Stimulated activated CD8-positive, alpha-beta memory T cell treated with anti-CD3 and anti-CD28 coated beads, Interleukin-15, amount 100 ng/mL, for 4 hours (primary cell): ENCODE measurements around the gene LARP4.
"Not testable (repeated sequence)": the region's sequence is repeated elsewhere in the genome, so short reads cannot be mapped to it uniquely, and the experiment has no call there.

Experiments
- DNase-seq, 2 donors: peaks; one replicate each; pipeline ENCODE4 v3.0.0-alpha.2; 2020; ENCODE audit warnings: low read depth in 2 of 2

Gene LARP4

GRCh38 chr12:50400638-50401499 lies at the start of gene LARP4:
Gene LARP4 (plus strand): TSS chr12:50400885. CDS start chr12:50401011, 126 bp downstream.
- peak; percentile 78 to 85 for DNase-seq

DNA sequence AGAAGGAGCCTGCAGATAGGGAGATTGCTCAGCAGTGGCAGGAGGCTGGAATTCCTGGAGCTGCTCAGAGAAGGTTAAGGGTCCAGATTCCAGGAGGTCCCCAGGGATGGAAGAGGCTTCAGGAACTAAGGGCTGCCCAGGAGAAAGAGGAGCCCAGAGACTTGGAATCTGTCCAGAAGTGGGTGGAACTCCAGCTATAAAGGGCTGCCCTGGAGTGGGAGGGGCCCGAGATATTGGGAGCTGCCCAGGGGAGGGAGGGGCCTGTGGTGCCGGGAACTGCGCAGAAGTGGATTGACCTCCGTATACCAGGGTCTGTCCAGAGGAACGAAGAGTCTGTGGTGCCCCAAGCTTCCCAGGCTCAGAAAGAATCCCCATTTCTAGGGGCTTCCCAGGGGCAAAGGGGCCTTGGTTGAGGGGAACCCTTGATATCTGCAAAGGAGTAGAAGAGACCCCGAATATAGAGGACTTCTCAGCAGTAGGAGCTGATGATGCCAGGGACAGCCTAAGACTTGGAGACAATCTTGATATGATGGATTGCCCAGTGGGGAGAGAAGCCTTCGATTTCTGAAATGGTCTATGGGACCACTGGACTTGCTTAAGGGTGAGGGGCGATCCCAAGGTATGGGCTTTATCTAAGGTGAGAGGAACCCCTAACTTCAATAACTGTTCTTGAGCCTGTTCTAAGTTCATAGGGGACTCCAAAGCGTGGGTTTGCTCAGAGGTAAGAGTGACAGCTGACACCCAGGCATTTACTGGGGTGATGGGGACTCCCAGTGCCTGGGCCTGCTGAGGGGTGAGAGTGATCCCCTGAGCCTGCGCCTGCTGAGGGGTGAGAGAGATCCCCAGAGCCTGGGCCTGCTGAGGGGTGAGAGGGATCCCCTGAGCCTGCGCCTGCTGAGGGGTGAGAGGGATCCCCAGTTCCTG lies 49.3 kb upstream of the LARP4 start:
- DNase-seq: no peak

- no peak for DNase-seq
Measured at GRCh38 chr12:50353404-50353803, 47.3 kb upstream of the LARP4 start.

DNA sequence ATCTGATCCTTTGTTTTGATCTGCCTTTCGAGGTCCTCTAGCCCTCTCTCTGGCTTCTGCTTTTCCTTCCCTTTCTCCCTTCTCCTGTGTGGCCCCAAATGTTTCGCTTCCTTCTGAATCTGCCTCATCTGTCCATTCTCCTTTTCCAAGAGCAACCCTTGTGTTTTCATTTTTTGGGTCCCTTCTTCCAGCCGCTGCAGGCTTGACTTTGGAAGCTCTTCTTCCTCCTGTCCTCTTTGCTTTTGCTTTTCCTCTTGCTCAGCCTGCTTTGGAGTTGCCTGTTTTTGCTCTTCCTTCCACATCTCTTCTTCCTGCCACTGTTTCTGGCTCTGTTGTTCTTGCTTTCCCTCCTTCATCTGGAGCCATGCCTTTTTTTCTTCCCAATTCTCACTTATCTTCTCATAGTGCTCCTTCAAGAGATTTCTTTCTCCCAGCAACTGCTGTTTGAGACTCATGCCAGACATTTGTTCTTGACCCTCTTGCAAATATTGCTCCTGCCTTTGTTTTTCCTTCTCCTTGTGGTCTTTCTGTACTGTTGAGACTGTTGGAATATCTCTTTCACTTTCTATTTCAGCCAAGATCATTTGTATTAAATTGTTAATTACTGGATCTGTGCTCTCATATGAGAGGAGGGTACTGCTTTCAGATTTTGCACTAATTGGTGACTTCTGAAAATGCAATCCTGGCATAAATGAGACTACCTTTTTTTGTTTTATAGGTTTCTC lies 46.7 kb upstream of the LARP4 start:
- DNase-seq: no peak

DNA sequence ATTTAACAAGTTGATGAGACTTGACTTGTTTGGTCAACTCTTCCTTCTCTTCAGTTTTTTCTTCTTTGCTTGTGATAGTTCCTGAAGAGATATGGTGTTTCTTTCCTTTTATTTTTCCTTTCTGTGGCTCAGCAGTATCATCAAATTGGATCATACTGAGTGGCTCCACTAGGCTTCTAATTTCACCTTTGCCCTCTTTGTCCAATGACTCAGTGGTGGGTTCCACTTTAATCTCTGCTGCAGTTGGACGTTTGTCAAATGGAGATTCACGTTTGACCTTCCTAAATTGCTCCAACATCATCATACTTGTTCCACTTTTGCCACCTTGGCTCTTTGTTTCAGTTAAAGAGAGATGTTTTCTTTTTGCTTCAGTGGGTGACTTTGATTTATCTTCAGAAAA lies 45.8 kb upstream of the LARP4 start:
- DNase-seq: no peak

DNA sequence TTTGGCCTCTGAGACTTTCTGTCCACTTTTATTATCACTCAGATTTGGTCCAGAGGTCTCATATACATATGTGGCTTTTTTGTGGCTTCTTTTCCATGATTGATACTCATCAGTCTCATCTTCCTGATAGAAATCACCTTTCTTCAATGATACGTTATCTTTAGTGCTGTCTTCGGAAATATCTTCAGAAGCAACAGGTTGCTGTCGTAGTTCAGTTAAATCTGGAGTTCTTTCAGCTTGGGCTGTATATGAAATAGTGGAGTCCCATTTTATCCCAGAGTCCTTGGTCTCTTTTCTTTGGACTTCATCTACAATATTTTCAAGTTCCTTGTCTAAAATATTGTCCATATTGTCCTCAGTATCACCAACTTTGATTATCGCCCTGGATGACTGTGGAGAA lies 45.3 kb upstream of the LARP4 start:
- no peak for DNase-seq

- DNase-seq: no peak
Measured at GRCh38 chr12:50362671-50363070, 38.0 kb upstream of the LARP4 start.

DNA sequence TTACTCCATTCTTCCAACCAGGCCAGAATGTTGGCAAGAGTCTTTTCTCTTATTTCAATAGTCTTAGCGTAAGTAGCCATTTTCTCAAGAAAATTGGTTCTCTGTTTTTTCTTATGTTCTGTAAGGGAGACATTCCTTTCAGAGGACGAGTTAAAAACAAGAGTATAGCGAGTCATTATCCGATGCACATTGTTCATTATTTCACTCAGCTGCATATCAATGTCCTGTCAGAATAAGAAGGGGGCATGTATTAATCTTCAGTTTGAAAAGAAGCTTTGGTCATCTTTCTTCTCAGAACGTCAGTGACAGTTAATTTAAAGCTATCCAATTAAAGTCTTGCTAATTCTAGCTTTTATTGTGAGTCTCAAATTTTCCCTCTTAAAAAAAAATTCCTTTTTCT lies 37.5 kb upstream of the LARP4 start:
- DNase-seq: no peak

- no peak for DNase-seq
Measured at GRCh38 chr12:50365709-50366406, 34.8 kb upstream of the LARP4 start.

GRCh38 chr12:50370672-50371071 lies 30.0 kb upstream of the LARP4 start:
- not testable (repeated sequence) for DNase-seq

DNA sequence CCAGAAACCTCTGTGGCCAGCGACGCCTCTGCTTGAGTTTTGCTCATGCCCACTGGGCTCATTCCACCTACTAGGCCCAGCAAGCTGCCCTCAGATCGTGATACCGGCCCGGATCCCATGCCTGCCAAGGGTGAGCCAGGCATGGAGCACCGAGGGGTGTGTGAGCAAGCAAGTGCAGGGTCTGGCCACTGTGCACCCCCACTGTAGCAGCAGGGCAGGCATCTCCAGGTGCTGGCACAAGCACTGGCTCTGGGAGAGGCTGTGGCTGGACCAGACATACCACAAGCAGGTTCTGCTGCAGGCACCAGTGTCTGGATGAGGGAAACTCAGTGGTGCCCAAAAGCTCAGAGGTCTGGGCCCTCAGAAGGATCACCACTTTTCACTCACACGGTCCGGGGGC lies 24.9 kb upstream of the LARP4 start:
- DNase-seq: no peak

DNA sequence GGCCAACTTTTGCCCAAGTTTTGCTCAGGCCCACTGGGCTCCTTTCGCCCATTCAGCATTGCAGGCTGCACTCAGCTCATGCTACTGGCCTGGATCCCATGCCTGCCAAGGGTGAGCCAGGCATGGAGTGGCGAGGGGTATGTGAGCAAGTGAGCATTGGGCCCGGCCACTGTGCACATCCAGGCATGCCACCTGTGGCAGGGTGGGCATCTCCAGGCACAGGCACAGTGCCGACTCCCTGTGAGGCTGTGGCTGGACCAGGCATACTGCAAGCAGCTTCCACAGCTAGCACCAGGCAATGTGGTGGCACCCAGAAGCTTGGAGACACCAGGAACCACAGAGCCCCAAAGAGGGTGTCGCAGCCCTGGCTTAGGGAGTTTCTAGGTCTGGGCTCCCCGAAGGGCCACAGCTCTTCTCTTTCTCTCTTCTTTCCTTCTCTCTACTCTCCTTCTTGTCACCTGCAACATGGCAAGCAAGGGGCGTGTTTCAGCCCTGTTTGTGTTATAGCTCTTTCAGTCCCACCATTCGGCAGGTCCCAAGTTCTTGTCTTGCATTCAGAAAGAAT lies 19.8 kb upstream of the LARP4 start:
- DNase-seq: no peak

DNA sequence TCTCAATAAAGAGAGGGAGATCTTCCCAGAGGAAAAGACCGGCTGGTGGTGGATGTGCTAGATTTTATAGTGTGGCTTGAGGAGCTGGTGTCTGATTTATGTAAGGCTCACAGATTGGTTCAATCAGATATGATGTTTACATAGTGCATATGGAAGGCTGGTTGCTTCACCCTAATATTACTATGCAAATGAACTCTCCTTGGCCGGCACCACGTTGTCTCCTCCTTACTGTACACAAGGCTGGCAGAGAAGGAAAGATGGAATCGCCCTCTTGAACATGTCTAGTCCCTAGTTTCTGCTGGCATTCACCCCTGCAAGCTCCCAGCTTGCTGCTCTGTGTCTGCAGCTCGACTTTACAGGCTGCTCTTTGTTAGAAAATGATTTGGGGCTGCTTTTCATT lies 13.2 kb upstream of the LARP4 start:
- DNase-seq: no peak

- no peak for DNase-seq
Measured at GRCh38 chr12:50387972-50388478, 12.7 kb upstream of the LARP4 start.

DNA sequence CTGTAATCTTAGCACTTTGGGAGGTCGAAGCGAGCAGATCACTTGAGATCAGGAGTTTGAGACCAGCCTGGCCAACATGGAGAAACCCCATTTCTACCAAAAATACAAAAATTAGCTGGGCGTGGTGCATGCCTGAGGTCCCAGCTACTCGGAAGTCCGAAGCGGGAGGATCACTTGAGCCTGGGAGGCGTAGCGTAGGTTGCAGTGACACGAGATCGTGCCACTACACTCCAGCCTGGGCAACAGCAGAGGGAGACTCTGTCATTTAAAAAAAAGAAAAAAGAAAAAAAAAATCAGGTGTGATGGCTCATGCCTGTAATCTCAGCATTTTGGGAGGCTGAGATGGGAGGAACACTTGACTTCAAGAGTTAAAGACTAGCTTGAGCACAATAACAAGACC lies 11.9 kb upstream of the LARP4 start:
- DNase-seq: not testable (repeated sequence)

DNA sequence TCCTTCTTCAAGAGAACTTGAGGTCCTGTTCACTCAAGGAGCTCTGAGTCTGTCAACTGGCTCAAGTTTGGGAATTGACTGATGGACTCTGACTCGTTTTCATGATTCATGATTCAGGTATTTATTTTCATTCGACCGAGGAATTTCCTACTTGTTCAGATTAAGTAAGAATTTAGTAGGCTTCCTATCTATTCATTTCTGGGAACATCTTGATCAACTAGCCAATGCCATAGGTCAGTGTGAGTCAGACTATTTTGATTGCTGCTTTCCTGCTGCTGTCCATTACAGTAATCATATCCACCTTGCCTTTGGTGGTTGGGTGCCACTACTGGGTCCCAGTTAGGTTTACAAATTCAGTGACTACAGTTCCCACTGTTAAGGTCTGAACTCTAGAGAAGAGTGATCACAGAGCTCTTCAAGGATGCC lies 10.4 kb upstream of the LARP4 start:
- no peak for DNase-seq

DNA sequence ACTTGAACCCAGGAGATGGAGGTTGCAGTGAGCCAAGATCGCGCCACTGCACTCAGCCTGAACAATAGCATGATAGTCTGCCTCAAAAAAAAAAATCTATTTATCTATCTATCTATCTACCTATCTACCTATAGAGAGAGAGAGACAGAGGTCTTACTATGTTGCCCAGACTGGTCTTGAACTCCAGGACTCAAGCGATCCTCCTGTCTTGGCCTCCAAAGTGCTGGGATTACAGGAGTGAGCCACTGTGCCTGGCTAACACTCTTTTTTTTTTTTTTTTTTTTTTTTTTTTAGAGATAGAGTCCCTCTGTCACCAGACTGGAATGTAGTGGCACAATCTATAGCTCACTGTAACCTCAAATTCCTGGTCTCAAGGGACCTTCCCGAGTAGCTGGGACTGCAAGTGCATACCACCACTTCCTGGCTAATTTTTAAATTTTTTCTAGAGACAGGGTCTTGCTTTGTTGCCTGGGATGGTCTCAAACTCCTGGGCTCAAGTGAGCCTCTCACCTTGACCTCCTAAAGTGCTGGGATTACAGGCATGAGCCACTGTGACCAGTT lies 6.1 kb upstream of the LARP4 start:
- DNase-seq: no peak

GRCh38 chr12:50397117-50397650 lies 3.5 kb upstream of the LARP4 start:
- DNase-seq: no peak

- DNase-seq: no peak
Measured at GRCh38 chr12:50398931-50399330, 1.8 kb upstream of the LARP4 start.

GRCh38 chr12:50400104-50400637 lies 514 bp upstream of the LARP4 start:
- no peak for DNase-seq
